ENCODE results near the gene SLC34A3. TPM values are rescaled to one million over a fixed set of nuclear protein-coding genes. Genes with fewer than 3 reads are reported as not detected.

Gene SLC34A3
- 1 to 10 TPM in 5 of 10 donors, under 1 TPM in 5; 0.29 to 2.0 (median 0.89) TPM for polyA plus RNA-seq (ENCODE audit: insufficient read length in 10 of 10)
- long read RNA-seq, donor 1, result 0 reads
- long read RNA-seq, donor 2, result 0 reads
- long read RNA-seq, donor 3, result 0 reads
- long read RNA-seq, donor 4, result 0 reads
- long read RNA-seq, donor 5, result 0 reads
- long read RNA-seq, donor 6, result 0 reads
- long read RNA-seq, donor 7, result 0 reads
- long read RNA-seq, donor 8, result 0 reads
- long read RNA-seq, donor 9, result 0 reads

DNA sequence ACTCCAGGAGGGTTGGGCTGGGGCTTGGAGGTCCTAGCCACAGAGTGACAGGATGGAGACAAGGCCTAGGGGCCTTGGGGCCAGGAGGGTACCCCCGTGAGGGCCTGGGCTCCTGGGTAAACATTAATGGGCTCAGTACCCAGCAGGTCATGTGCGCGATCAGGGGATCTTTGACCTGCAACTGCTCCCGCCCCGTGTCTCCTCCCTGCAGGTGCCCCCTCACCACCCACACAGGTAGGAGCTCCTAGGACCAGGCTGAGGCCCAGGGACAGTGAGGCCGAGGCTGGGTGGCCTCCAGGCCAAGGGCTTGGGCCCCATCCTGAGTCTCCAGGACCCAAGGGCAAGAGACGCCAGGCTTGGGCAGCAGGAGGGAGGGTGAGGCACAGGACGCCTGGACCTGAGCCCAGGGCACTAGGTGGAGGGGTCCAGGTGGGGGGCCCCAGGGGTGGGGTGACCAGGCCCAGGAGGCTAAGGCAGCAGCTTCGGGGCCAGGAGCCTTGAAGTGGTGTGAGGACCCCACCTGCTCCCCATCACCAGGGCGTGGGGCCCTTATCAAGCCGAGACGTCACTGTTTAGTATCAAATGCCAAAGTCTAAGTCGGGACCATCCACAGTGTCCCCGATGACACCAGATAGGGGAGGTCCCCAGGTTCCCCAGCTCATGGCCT, at the start of gene SLC34A3:
Gene SLC34A3 (plus strand): TSS at position 197 of the 667 bp plus-strand sequence. CDS start 802 bp downstream, outside the sequence.
- no peak for DNase-seq

- no peak for DNase-seq
Observed at GRCh38 chr9:137181680-137182079, 49.0 kb upstream of the SLC34A3 start.

- DNase-seq, result no peak
Observed at GRCh38 chr9:137182836-137183235, 47.9 kb upstream of the SLC34A3 start.

DNA sequence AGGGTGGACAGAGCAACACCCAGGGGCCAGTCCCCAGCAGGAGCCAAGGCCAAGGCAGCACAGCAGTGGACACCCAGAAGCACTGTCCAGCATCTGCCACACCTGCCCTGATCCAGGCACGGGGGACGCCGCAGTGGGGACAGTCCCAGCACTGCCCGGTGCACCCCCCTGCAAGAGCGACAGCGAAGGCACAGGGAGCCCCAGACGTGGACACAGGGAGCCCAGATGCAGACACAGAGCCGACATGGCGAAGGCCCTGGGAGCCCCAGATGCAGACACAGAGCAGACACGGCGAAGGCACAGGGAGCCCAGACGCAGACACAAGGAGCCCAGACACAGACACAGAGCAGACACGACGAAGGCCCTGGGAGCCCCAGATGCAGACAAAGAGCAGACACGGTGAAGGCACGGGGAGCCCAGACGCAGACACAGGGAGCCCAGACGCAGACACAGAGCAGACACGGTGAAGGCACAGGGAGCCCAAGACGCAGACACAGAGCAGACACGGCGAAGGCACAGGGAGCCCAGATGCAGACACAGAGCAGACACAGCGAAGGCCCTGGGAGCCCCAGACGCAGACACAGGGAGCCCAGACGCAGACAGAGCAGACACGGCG, 46.6 kb upstream of the SLC34A3 start:
- no peak for DNase-seq

DNA sequence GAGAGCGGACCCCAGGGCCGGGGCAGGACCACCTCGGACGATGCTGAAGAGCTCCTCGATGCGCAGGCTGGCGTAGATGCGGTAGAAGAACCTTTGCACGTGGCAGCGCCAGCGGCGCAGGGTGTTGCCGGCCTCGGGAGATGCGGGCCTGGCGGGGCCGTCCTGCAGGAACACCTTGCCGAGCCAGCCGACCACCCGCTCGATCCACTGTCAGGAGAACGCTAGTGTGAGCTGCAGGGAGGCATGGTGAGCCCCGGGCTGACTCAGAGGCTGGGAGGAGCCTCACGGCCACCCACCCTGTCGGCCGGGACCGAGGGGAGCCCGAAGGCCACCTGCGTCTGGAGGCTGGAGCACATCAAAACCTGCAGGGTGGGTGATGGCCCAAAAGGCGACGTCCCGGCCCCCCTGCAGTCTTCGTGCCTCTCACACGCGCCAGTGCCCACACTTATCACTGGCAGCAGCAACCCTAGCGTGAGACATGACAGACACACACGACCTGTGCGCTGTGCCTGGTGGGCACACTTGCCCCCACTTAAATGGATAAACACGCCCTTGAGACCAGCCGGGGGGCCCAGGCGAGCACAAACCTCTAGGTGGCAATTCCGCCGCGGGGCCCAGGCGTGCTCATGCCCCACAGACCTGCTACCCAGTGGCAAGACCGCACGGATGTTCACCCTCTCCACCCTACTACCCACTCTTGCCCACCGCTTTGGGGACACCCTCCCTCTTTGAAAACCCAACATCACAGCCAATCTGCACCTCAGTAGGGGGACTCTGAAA, 45.6 kb upstream of the SLC34A3 start:
- DNase-seq, result no peak

DNA sequence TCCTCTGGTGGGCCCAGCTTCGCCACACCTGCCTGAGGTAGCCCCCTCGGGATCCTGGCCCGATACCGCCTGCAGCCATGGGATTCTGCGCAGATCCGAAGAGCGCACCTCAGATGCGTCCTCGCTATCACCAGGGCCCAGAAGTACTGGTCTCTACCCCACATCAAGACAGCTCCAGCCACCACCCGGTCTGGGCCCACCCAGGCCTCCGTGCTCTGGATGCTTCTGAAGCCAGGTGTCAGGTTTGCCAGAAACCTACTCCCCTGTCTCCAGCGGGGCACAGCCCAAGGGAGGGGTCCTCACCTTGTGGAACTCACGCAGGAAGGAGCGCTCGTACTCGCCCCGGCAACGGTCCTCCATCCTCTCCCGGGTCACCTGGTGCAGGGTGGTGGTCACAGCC, 44.8 kb upstream of the SLC34A3 start:
- no peak for DNase-seq

DNA sequence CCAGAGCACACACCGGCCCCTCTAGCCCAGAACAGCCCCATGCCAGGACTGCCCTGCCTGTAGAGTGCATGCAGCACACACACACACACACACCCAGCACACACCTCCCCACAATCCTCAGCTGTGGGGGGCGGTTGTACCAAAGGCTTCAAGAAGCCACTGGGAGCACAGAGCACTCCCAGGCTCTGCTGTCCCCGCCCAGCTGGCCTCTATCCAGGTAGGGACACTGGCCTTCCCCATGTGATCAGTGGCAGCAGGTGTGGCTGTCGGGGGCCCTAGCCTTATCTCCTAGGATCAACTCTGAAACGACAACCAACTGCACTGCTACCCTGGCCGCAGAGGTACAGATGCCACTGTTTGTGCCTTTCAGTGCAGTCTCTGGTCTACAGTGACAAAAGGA, 44.3 kb upstream of the SLC34A3 start:
- no peak for DNase-seq

DNA sequence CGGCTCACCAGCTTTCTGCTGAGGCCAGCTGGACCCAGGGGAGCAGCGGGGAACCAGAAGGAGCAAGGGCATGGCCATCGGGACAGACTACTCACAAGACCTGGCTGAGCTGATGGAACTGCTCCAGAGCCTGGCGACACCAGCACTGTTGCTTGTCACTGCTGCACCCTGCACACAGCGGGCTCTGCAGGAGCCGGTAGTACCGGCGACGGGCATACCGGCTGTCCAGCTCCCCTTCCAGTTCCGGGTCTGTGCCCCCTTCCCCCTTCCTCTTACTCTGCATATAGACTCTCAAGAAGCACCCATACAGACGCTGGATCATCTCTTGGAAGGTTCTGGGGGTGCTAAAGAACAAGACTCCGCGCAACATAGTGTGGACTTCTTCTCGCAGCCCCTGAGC, 43.3 kb upstream of the SLC34A3 start:
- DNase-seq, result no peak

GRCh38 chr9:137188086-137188489, 42.6 kb upstream of the SLC34A3 start:
- no peak for DNase-seq

- peak; percentile 94 to 99 (median 99) for DNase-seq
Observed at GRCh38 chr9:137188490-137189296, 42.0 kb upstream of the SLC34A3 start, which contains the start of the genes ANAPC2 and SSNA1. TSS of gene ANAPC2 (minus strand) at chr9:137188560. CDS start at chr9:137188532, 28 bp downstream. TSS of gene SSNA1 (plus strand) at chr9:137188676. CDS start at chr9:137188727, 51 bp downstream.

DNA sequence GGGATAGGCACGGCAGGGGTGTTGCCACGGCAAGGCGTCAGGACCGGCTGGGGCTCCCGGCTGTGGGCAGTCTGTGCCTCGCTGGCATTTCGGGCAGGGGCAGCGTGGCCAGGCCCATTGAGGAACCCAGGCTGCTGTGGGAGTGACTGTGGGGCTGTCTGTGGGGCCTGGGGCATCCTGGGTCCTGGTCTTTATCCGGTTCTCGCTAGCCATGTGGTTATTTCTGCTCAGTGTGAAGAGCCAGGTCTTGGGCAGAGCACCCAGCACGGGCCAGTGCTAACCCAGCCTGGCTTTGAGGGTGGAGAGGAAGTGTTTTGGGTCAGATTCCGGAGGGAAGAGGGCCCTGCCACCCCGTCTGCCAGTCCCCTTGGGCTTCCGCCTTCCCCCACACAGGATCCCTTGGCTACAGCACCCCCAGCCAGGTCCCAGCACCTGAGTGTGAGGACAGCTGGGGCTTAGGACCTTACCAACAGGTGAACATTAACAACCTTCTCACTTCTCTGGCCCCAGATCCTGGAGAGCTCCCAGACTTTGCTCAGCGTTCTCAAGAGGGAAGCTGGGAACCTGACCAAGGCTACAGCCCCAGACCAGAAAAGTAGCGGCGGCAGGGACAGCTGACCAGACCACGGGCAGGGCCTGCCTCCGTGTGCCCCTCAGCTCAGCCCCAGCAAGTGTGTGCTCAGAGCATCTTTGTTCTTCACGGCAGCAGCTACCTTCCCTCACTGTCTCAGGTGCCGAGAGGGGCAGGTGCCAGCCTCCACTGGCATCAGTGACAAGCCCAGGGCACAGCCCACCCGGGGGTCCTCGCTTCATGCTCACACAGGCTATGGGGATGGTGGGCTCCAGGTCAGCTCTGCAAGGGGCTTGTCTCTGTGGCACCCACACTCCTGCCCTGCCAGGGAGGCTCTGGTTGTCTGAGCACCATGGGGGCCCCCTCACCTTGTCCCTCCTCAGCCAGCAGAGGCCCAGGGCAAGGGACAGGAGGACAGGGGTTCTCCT, 41.1 kb upstream of the SLC34A3 start:
- DNase-seq, result no peak

GRCh38 chr9:137190315-137190856, 40.3 kb upstream of the SLC34A3 start:
- DNase-seq, result no peak

- DNase-seq, result no peak
Observed at GRCh38 chr9:137191245-137191644, 39.5 kb upstream of the SLC34A3 start.

GRCh38 chr9:137191691-137192447, 38.8 kb upstream of the SLC34A3 start:
- no peak for DNase-seq

DNA sequence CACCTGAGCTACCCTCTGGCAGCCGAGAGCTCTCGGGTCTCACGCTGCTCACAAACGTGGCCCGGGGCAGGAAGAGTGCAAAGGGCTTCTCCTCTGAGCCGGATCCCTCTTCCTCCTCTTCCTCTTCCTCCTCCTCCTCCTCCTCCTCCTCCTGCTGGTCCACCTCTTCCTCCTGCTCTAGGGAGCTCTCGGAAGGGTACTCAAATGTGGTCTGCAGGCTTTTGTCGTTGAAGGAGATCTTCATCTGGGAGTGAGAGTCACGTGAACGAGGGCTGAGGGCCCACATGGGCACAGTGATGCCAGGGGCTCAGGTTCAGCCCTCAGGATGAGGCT, 38.3 kb upstream of the SLC34A3 start:
- DNase-seq, result no peak

- no peak for DNase-seq
Observed at GRCh38 chr9:137192859-137193258, 37.8 kb upstream of the SLC34A3 start.

- no peak for DNase-seq
Observed at GRCh38 chr9:137193771-137194170, 36.9 kb upstream of the SLC34A3 start.

- DNase-seq, result no peak
Observed at GRCh38 chr9:137194388-137194787, 36.3 kb upstream of the SLC34A3 start.

GRCh38 chr9:137194909-137195308, 35.8 kb upstream of the SLC34A3 start:
- DNase-seq, result no peak

Measured in muscle of back (tissue), 13 donors.